HG03558 (cell line): ENCODE data around the gene CLTRN.
A peak's percentile ranks its signal among the peaks of the same experiment; 100 is the strongest.
"Not testable (repeated sequence)": the region's sequence is repeated elsewhere in the genome, so short reads cannot be mapped to it uniquely, and the experiment has no call there.

Experiments used
- ATAC-seq: cut with Tn5 transposase; IDR thresholded peaks from one replicate; pipeline ENCODE4 v1.9.1; 2021; ENCODE audit warnings: moderate number of reproducible peaks; ENCODE audit not compliant: unreplicated experiment; ENCODE audit errors: extremely low read depth

Gene CLTRN

GRCh38 chrX:15664487-15665444 is at the start of gene CLTRN:
Gene CLTRN (minus strand): TSS chrX:15664805. CDS start chrX:15664775, 30 bp downstream.
- no peak for ATAC-seq

- not testable (repeated sequence) for ATAC-seq
These were observed 39.7 kb upstream of the CLTRN start for GRCh38 chrX:15704273-15704672.

GRCh38 chrX:15703809-15704208 is 39.2 kb upstream of the CLTRN start:
- ATAC-seq, result not testable (repeated sequence)

GRCh38 chrX:15702488-15703371 is 38.1 kb upstream of the CLTRN start:
- ATAC-seq, result no peak

GRCh38 chrX:15696516-15696915 is 31.9 kb upstream of the CLTRN start:
- ATAC-seq, result no peak

GRCh38 chrX:15694941-15695451 is 30.4 kb upstream of the CLTRN start:
- ATAC-seq, result no peak

- no peak for ATAC-seq
These were observed 22.4 kb upstream of the CLTRN start for GRCh38 chrX:15686818-15687685.

GRCh38 chrX:15683193-15683592 is 18.6 kb upstream of the CLTRN start:
- no peak for ATAC-seq

GRCh38 chrX:15681433-15681832 is 16.8 kb upstream of the CLTRN start:
- ATAC-seq, result no peak

GRCh38 chrX:15680401-15680800 is 15.8 kb upstream of the CLTRN start:
- ATAC-seq, result no peak

- ATAC-seq, result no peak
These were observed 14.6 kb upstream of the CLTRN start for GRCh38 chrX:15679246-15679645.

GRCh38 chrX:15678339-15678738 is 13.7 kb upstream of the CLTRN start:
- ATAC-seq, result no peak

- no peak for ATAC-seq
These were observed 12.3 kb upstream of the CLTRN start for GRCh38 chrX:15676886-15677285.

GRCh38 chrX:15675490-15675921 is 10.9 kb upstream of the CLTRN start:
- peak; percentile 38 for ATAC-seq

- peak; percentile 74 for ATAC-seq
These were observed 10.4 kb upstream of the CLTRN start for GRCh38 chrX:15674841-15675489.

GRCh38 chrX:15674514-15674840 is 9.9 kb upstream of the CLTRN start:
- ATAC-seq, result no peak

- ATAC-seq, result no peak
These were observed 9.4 kb upstream of the CLTRN start for GRCh38 chrX:15673970-15674369.

GRCh38 chrX:15672881-15673280 is 8.3 kb upstream of the CLTRN start:
- ATAC-seq, result no peak

GRCh38 chrX:15663439-15663838 is 1.2 kb downstream of the CLTRN start:
- no peak for ATAC-seq
